Measurements from ENCODE around the gene SPAG7. TPM values are rescaled to one million over a fixed set of nuclear protein-coding genes. Genes with fewer than 3 reads are reported as not detected.

The SPAG7 gene
- polyA plus RNA-seq, 1 of the 3 experiments (the other 2 are of a cell fraction), result 133 TPM

DNA sequence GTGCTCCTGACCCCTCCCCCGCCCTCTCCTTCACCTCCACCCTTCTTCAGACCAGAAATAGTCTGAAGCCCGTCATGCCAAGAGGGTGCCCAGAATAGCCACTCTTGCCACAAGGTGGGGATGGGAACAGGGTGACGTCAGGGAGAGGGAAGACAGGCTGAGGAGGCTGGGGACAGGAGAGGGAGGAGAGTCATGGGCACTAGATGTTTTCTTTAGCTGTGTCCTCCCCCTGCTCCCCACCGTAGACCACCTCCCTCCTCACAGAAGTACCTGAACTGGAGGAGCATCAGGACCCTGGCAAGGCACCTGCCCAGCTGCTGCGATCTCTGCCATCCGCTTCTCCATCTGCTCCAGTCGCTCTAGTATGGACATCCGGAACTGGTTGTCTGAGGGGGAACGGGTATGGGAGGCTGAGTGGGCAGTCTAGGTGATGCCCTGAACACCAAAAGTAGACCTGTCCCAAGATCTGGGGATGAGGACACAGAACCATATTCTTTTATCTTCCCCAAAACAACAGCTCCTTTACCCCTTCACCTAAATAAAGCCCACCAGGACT is 6.6 kb upstream of the SPAG7 start (continued):
- TF ChIP-seq FOXJ3 (CRISPR knock-in tag; IDR thresholded peaks at IDR 0.05), result no peak

DNA sequence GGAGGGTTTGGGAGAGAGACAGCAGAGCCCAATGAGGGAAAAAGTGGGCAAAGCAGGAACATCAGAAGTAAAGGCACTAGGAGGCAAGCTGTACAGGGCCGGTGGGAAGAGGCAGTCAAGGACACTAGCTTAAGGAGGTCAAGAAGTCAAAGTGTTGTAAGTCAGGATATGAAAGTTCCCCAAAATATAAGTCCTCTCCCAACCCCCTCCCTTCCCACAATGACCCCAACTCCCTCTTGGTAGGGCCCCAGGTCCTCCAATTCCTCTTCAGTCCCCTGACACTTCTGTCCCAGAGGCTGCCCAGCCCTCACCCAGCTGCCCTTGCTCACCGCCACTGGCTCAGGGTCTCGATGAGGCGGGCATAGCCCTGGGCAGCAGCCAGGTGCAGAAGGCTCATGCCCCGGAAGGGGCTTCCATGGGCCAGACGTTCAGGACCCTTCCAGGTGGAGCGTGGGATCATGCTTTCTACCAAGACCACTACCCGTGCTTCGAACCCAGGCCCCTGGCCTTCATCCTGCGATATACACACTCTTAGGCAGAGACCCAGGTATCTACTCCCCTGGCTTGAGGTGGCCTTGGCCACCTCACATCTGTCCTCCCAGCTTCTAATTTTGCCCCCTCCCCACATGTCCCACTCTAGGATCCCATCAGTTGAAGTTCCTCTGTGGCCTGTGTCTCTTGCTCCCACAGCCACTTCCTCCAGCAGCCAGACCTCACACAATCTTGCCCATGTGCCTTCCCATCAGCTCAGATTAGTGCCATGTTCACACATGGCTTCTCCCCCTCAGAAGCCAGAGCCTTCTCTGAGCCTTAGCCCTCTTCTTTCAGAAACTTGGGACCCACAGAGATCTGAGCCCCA is 5.9 kb upstream of the SPAG7 start:
- Histone ChIP-seq H3K4me2 (no peak overlapping the region), H3K9ac (no peak overlapping the region), H2AFZ (ENCODE audit: low read depth) (no peak overlapping the region), H3K9me3 (no peaks in the 10 kb centered on the region), H3K79me2 (ENCODE audit: insufficient read depth) (peaks cover 18% of the 10 kb centered on the region), H4K20me1 (ENCODE audit: insufficient read depth) (no peaks in the 10 kb centered on the region), H3F3A (replicated peaks; ENCODE audit: insufficient read depth) (peaks cover 7% of the 10 kb centered on the region), H3K36me3 (replicated peaks in 1 of 2; ENCODE audit: control insufficient read depth in 1 of 2, insufficient read depth in 2 of 2, low read length in 1 of 2) (peaks cover 23 to 42% of the 10 kb centered on the region in 2 experiments), H3K27ac (ENCODE audit: low read depth in 2 of 2, low read length in 1 of 2) (no peak overlapping the region), H3K4me3 (ENCODE audit: low read depth in 2 of 2, low read length in 1 of 2) (no peak overlapping the region), H3K27me3 (ENCODE audit: insufficient read depth) (no peaks in the 10 kb centered on the region), H3K9me2 (no peaks in the 10 kb centered on the region), H3K4me1 (ENCODE audit: control insufficient read depth in 1 of 2, insufficient read depth in 2 of 2, low read depth in 1 of 2, low read length in 1 of 2) (peaks cover 9 to 14% of the 10 kb centered on the region in 2 experiments; a peak in 2 of 4 replicates)
- POLR2A ChIA-PET, result no interaction called here
- no peak for DNase-seq
- WGBS (ENCODE audit: low lambda C conversion rate), result 89% methylated on average over 8 of the region's 10 CpGs
- TF ChIP-seq, protein P1, sequence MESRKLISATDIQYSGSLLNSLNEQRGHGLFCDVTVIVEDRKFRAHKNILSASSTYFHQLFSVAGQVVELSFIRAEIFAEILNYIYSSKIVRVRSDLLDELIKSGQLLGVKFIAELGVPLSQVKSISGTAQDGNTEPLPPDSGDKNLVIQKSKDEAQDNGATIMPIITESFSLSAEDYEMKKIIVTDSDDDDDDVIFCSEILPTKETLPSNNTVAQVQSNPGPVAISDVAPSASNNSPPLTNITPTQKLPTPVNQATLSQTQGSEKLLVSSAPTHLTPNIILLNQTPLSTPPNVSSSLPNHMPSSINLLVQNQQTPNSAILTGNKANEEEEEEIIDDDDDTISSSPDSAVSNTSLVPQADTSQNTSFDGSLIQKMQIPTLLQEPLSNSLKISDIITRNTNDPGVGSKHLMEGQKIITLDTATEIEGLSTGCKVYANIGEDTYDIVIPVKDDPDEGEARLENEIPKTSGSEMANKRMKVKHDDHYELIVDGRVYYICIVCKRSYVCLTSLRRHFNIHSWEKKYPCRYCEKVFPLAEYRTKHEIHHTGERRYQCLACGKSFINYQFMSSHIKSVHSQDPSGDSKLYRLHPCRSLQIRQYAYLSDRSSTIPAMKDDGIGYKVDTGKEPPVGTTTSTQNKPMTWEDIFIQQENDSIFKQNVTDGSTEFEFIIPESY (IDR thresholded peaks at IDR 0.05; ENCODE audit: borderline replicate concordance, low read depth), result no peak
- CTCF ChIA-PET, result interaction anchor here (1.1 to 6.6 kb wide), 5 partner anchors 7 to 89 kb away, joined by 3 to 52 read pairs (median 4); partner anchors contain the start of genes CHRNE and KIF1C

DNA sequence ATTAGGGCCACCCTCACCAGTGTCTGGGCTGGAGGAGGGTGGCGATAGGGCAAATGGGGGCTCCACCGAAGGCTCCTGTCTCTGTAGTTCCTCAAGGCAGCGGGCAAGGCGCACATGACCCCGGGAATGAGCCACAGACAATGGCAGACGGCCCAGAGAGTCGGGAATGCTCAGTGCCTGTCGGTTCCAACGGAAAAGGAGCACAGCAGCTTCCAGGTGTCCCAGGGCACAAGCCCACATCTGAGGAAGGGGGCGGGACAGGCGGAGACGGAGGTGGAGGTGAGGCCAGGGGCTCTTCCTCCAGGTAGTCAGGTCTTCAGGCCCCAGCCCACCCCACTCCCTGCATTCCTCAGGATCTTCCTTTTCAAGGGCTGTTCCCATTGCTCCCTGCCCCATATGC is 5.1 kb upstream of the SPAG7 start:
- H3K4me1 ChIP-seq (ENCODE audit: control insufficient read depth in 1 of 2, insufficient read depth in 2 of 2, low read depth in 1 of 2, low read length in 1 of 2), result peaks cover 9 to 14% of the 10 kb centered on the region in 2 experiments; a peak in 2 of 4 replicates
- CTCF ChIA-PET, result interaction anchor here (1.1 to 6.6 kb wide), 4 partner anchors 7 to 69 kb away, joined by 3 to 52 read pairs (median 22); partner anchors contain the start of genes CAMTA2, CHRNE and KIF1C

More for the DNA sequence above, 5.1 kb upstream of the SPAG7 start:
- Histone ChIP-seq H2AFZ (ENCODE audit: low read depth) (no peak overlapping the region), H3K27ac (ENCODE audit: low read depth in 2 of 2, low read length in 1 of 2) (no peak overlapping the region), H3K4me3 (ENCODE audit: low read depth in 2 of 2, low read length in 1 of 2) (no peak overlapping the region), H3K79me2 (ENCODE audit: insufficient read depth) (peaks cover 22% of the 10 kb centered on the region), H3K4me2 (no peak overlapping the region), H3K9me3 (no peaks in the 10 kb centered on the region), H3K9me2 (no peaks in the 10 kb centered on the region), H4K20me1 (ENCODE audit: insufficient read depth) (no peaks in the 10 kb centered on the region), H3K27me3 (ENCODE audit: insufficient read depth) (no peaks in the 10 kb centered on the region), H3F3A (replicated peaks; ENCODE audit: insufficient read depth) (peaks cover 7% of the 10 kb centered on the region), H3K9ac (no peak overlapping the region), H3K36me3 (replicated peaks in 1 of 2; ENCODE audit: control insufficient read depth in 1 of 2, insufficient read depth in 2 of 2, low read length in 1 of 2) (peaks cover 18 to 35% of the 10 kb centered on the region in 2 experiments)
- WGBS (ENCODE audit: low lambda C conversion rate), result 93% methylated on average over 10 of the region's 12 CpGs
- POLR2A ChIA-PET, result interaction anchor here (1.1 kb wide), 1 partner anchor 8 kb away, joined by 3 read pairs; no protein-coding TSS in a partner anchor
- TF ChIP-seq, protein P2, sequence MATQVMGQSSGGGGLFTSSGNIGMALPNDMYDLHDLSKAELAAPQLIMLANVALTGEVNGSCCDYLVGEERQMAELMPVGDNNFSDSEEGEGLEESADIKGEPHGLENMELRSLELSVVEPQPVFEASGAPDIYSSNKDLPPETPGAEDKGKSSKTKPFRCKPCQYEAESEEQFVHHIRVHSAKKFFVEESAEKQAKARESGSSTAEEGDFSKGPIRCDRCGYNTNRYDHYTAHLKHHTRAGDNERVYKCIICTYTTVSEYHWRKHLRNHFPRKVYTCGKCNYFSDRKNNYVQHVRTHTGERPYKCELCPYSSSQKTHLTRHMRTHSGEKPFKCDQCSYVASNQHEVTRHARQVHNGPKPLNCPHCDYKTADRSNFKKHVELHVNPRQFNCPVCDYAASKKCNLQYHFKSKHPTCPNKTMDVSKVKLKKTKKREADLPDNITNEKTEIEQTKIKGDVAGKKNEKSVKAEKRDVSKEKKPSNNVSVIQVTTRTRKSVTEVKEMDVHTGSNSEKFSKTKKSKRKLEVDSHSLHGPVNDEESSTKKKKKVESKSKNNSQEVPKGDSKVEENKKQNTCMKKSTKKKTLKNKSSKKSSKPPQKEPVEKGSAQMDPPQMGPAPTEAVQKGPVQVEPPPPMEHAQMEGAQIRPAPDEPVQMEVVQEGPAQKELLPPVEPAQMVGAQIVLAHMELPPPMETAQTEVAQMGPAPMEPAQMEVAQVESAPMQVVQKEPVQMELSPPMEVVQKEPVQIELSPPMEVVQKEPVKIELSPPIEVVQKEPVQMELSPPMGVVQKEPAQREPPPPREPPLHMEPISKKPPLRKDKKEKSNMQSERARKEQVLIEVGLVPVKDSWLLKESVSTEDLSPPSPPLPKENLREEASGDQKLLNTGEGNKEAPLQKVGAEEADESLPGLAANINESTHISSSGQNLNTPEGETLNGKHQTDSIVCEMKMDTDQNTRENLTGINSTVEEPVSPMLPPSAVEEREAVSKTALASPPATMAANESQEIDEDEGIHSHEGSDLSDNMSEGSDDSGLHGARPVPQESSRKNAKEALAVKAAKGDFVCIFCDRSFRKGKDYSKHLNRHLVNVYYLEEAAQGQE (IDR thresholded peaks at IDR 0.05; ENCODE audit: low read depth, low read length), result no peak
- TF ChIP-seq MEF2A (IDR thresholded peaks at IDR 0.05; ENCODE audit: borderline replicate concordance, low read depth) (no peak), MXI1 (IDR thresholded peaks at IDR 0.05; ENCODE audit: low read depth, low read length) (no peak), CHD2 (IDR thresholded peaks at IDR 0.05; ENCODE audit: low read length, partially characterized antibody) (no peak), RCOR1 (IDR thresholded peaks at IDR 0.05; ENCODE audit: low read length) (no peak), EP300 (IDR thresholded peaks at IDR 0.05; ENCODE audit: borderline replicate concordance in 1 of 2, low read depth in 1 of 2, low read length in 1 of 2) (no peak), GATA2 (CRISPR knock-in tag; IDR thresholded peaks at IDR 0.05) (no peak), FOXM1 (IDR thresholded peaks at IDR 0.05; ENCODE audit: low read depth) (no peak)
- no peak for DNase-seq

Measured in SK-N-SH (cell line).